HG03060 (cell line): ENCODE results near the gene RABGAP1.
"Not testable (repeated sequence)": the region's sequence is repeated elsewhere in the genome, so short reads cannot be mapped to it uniquely, and the experiment has no call there.

Experiments used
- ATAC-seq: cut with Tn5 transposase; IDR thresholded peaks from one replicate; pipeline ENCODE4 v1.9.1; 2021; ENCODE audit warnings: low read depth, moderate number of reproducible peaks; ENCODE audit not compliant: unreplicated experiment

Gene RABGAP1

DNA sequence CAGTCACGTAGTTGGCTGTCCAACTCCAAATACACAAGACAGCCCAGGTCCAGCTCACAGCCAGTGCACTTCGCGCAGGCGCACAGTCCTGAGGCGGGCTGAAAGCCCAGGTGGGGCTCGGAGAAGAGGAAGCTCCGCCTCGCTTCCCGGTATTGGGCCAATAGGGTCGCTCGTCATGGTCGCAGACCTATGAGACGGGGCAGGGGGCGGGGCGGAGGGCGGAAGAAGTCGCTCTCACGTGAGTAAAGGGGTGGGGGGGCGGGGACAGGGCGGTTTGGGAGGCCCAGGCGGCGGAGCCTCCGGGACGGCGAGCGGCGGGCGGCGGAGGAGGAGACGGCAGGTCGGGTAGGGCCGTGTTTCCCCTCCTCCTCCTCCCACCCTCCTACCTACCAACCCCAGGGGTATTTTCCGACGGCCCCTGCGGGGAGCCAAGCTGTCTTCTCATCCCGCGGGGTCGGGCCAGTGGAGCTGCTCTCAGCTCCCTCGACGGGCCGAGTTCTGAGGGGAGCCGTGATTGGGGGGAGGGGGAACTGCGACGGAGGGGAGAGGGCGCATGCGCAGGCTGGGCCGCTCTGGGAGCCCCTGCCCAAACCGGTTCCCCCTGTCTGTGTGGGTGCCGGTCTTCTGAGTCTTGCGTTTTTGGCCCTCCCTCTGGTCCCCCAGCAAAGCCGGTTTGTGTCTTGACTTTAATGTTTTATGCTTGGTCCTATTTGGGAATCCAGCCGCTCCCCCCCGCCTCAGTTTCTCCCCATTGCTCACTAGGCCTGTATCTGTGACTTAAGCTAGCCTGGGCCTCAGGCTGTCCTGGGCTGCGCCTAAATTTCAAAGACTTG, at the start of gene RABGAP1:
RABGAP1 (plus strand) TSS at position 272 of the 833 bp plus-strand sequence. CDS start 16,040 bp downstream, outside the sequence.
- peak; percentile 96 for ATAC-seq

DNA sequence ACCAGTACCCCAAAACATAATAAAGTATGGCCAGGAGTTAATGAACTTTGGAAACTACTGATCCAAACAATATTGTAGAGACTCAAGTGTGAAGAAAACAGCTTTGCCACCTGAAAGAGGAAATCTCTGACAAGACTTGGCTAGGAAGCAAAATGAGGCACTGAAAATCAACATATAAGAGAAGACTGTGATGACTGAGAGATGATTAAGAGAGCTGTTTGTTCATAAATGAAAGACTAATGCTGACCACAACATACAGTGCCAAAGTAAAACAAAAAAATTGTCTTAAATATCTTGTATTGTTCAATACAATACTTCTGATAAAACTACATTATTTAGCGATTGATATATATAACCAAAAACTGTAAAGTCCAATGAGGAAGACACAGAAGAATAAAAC, 42.9 kb upstream of the RABGAP1 start:
- no peak for ATAC-seq

DNA sequence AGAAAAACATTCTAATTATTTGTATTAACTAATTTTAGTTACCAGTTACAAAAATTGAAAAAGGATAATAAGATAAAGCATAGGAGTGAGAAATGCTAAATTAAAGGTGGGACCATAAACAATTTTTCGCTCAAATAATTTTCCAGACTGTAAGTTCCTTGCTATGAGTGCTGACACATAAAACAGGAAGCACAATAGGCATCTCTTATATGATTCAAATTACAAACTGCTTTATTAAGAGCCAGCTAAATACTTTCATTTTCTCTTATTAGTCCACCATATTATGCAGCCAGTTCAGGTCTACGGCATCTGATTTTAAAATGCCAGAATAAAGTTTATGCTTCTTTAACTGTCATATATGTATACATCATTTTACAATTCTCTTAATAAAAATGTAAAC, 40.0 kb upstream of the RABGAP1 start:
- ATAC-seq = no peak

DNA sequence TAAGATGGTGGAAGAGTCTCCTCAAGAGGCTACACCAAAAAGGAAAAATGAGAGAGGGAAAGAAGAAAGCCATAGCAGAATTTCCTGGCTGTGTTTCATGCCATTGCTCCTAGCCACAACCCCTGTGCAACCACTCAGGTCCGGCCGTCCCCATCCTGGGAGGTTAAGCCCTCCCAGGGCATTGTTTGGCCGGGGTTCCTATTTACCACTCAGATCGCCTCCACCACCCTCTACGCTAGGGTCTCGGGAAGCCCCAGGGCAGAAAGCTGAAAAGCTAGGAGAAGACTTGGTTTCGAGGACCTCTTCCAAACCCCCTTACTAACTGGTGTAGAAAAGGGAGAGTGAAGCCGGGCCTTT, 36.4 kb upstream of the RABGAP1 start:
- ATAC-seq = peak; percentile 1

DNA sequence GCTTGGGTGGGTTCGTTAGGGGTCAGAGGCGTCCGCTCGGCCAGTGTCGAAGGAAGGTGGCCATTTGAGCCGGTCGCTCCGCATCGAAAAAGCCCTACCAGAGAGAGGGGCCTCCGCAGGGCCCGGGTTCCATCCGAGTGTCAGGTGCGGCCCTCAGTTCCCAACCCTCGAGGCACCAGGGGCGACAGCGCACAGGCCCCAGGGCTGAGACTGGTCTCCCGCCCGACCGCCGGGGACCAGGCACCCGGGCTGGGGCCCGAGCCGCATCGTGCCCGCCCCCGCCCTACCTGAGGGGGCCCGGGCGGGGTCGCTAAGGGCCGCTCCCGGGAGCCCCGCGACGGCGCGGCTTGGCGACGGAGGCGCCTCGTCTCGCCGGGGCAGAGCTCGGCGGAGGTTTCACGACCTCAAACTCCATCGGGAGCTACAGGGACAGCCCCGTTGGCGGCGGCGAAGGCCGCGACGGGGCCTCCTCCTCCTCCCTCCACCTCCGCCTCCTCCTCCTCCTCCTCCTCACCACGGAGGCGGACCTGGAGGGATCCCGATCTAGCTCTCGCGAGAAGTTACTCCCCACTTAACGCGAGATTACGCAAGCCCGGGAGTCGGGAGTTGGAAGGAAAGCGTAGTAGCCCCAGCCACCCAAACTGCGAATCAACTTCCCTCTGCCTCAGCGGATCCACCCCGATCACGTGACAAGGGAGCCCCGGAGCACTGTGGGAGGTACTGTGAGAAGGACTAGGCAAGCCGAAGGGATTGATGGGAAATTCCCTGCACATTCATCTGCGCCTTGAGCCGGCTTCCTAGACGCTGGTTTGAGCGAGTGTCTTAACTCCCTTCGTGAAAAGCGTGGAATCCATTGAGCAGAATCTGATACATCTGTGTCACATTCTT, 35.8 kb upstream of the RABGAP1 start, which contains the start of gene RC3H2:
RC3H2 (minus strand) TSS at position 537 of the 888 bp plus-strand sequence. CDS start 7,850 bp downstream, outside the sequence.
- peak; percentile 79 for ATAC-seq

DNA sequence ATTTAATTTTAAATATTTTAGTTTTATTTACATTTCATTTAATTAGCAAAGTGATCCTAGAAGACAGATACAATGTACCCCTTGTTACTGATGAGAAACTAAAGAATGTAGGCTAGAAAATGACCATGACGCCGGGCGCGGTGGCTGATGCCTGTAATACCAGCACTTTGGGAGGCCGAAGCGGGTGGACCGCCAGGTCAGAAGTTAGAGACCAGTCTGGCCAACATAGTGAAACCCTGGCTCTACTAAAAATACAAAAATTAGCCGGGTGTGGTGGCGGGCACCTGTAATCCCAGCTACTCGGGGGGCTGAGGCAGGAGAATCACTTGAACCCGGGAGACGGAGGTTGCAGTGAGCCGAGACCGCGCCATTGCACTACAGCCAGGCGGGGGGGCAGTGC, 34.7 kb upstream of the RABGAP1 start:
- ATAC-seq = not testable (repeated sequence)

DNA sequence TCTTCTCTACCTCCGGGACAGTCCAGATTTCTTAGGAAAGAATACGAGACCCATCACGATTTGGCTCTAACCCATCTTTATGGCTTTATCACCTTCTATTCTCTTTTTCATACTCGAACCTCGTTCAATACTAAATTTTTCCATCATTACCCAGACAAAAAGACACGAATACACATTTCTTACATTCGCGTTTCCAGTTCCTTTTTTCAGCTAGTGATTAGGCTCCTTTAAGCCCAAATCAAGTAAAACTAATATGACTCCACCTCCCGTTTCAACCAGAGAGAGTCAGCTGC, 28.2 kb upstream of the RABGAP1 start:
- ATAC-seq = no peak

DNA sequence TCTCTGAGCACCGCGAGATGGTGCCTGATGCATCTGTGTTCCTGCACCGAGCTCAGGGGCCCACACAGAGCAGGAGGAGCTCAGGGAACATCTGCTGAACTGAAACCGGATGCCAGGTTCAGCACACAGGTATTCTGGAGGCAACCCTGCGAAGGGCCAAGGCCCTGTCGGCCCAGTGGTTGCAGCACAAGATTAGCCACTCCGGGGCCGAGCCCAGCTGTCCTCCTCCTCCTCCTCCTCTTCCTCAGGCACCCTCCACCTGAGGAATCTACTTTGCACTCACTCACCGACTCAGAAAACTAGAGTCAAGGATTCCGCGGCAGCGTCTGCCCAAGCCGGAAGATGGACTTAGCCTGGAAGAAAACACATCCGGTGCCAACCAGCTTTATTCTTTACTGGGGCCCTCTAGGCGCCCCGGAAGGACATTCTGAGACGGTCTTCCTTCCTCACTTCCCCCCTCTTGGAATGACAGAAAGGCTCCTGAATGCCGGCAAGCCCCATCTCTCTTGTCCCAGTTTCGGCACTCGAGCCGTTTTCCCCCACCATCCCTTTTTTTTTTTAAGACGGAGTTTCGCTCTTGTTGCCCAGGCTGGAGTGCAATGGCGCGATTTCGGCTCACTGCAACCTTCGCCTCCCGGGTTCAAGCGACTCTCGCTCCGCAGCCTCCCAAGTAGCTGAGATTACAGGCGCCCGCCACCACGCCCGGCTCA, 27.7 kb upstream of the RABGAP1 start, which contains the start of gene ZBTB6:
ZBTB6 (minus strand) TSS at position 360 of the 710 bp plus-strand sequence. CDS start 1,251 bp downstream, outside the sequence.
- ATAC-seq = peak; percentile 92

DNA sequence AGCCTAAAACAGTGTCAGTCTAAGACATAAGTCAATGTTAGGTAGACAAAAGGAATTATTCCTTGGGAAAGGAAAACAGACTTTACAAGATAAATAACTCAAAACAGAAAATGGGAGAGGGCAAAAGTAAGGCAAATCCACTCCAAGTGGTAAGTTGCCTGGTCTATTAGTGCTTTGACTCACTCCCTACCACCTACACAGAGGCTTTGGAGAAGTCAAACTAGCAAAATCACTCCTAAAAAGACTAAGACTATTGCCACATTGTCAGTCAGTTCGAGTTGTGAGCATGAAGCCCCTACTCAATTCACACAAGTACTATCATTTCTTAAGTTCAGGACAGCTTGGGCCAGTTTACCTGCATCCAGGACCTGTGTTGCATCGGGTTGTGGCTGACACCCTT, 22.5 kb upstream of the RABGAP1 start:
- no peak for ATAC-seq

DNA sequence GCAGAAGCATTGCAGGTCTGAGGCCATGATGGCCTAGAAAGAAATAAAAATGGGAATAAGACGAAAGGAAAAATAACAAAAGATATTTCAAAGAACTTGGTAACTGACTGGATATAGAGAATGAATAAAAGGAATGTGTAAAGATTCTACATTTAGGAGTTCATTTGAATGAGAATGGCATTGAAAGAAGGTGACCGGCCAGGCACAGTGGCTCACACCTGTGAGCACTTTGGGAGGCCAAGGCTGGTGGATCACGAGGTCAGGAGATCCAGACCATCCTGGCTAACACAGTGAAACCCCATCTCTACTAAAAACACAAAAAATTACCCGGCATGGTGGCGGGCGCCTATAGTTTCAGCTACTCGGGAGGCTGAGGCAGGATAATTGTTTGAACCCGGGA, 18.1 kb upstream of the RABGAP1 start:
- no peak for ATAC-seq

DNA sequence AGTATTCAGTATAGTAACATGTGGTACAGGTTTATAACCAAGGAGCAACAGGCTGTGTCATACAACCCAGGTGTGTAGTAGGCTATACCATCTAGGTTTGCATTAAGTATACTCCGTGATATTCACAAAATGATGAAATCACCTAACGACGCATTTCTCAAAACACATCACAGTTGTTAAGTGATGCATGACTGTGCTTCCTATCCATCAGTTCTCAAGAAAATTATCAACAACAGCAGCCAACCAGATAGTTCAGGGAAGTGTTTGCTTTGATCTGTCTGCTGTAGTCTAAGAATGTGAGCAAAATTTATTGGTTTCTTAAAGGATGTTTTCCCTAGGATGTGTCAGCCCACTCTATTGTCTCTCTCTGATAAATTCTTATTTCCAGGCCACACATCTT, 16.9 kb upstream of the RABGAP1 start:
- no peak for ATAC-seq

DNA sequence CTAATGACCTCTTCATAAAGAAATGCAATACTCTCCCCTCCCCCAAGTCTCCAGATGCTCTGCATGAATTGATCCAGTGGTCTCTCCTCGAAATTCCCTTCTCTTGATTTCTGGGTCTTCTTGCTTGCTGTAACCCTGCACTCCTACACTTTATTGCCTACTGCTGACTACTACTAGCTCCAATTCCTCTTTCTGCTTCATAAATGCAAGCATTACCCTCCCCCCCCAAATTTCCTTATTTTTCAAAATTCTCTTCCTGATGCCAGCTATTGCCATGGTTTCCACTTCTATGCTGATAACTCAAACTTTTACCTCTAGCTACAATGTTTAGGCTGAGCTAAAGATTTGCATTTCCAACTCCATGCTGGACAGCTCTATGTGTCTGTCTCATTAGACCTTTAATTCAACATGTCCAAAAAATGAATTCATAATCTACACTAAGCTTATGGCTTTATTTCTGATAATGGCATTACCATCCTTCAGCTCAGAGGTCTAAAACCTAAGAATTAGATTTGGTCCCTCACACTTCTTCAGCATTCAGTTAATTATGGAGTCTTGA, 10.9 kb upstream of the RABGAP1 start:
- ATAC-seq = no peak

DNA sequence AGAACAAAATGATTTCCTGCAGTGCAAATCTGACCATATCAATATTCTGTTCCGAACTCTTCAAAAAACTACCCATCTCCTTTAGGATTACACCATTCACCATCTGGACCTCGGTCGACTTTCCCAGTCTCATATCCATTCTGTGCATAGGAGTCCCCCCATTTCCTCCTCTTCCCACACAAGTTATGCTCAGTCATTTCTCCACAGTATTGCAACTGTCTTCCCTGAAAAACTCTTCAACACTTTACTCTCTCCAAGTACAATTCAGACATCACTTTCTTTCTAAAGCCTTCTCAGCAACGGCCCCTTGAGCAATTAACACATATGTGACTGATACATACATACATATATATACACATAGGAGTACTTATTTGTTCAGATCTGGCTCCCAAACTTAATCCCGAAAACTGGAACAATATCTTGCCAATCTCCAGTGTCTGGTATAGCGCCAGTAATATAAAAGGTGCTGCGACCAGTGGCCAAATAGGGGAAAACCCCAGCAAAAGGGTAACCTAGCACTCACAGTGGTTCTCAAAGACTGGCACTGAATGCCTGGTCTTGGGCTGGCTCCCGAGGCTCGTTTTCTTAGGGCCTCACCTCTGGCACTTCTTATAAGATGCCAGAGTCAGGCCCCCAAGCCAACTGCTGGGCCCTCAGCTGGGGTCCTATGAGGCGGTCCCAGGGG, 10.1 kb upstream of the RABGAP1 start:
- no peak for ATAC-seq

DNA sequence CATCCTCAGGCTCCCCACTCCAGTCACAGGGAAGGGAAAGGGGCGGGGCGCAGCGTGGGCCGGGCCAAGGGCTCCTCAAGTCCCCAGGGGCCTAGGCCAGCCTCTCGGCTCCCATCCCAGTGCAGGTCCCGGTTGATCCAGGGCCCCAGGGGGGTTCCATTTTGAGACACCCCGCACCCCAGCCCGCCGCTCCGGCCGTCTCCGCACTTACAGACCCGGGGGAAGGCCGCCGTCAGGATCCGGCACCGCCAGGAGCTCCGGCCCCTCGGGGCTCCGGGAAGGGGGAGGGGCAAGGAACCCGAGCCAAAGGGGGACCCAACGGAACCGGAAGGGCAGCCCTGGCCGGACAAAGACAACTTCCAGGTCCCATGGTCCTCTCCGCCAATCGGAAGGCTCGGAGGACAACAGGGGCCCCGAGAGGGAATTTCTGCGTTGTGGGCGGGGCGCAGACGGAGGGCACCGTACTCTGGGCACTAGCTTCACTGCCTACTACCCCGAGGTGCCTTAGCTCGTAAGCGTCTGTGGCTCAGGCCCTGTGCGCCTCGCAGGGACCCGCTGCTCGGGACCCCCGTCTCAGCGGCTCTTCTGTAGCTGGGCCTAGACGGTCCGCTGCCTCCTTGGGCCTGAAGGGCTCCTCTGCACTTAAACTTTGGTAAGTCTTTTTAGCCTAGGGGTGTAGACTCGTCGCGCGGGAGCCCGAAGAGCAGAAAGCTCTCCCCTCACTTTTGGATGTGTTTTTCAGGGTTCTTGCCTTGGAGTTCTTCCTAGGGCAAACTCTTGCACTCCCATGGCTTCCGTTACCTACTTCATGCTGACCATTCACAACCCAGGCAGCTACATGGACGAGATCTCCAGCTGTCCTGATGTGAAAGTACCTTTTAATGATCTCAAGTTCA, 9.3 kb upstream of the RABGAP1 start, which contains the start of gene ZBTB26:
ZBTB26 (minus strand) TSS at position 287 of the 896 bp plus-strand sequence. CDS start 11,578 bp downstream, outside the sequence.
- peak; percentile 91 for ATAC-seq

DNA sequence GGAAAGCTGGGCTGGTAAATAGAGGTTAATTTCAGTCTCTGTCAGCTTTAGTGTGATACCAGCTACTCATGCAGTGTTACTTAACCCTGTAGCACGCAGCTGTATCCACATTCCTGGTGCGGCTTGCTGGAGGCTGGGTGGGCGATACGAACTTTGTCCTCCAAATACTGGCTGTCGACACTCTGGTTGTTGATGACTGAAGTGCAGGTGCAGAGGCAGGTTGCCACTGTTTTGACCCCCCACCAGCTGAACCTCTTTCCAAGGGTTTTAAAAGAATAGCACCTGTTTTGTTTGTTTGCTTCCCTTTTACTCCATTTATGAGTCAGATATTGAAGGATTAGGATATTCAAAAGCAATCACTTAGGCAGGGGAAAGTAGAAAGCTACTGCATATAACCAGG, 4.4 kb upstream of the RABGAP1 start:
- ATAC-seq = no peak

DNA sequence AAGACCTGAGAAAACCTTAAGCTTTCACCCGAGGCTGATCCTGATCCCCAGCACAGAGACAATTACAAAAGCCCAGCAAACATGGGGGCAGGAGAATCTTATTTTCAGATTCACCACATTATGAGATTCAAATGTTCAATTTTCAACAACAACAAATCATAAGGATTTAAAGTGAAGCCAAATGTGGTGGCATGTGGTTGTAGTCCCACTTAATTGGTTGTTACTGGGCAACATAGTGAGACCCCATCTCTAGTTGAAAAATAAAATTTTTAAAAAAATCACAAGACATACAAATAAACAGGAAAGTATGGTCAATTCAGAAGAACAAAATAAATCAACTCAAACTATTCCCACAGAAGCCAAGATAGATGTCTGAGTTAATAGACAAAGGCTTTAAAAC, 3.9 kb upstream of the RABGAP1 start:
- ATAC-seq = no peak

DNA sequence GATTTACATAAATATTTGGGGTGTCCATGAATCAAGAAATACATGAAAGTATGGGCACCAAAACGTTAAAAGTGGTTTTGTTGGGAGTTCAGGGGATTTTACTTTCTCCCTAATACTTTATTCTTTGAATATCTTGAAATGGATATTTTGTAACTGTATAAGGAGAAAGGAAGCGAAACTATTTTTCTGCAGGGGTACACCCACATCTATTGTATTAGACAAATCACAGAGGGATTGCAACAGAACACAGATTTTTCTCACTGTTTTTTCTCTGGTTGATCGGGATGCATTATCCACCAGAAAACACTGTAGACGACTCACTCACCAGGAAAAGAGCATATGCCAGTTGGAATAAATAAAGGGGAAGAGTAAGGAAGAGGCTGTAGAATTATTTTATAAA, 1.2 kb upstream of the RABGAP1 start:
- no peak for ATAC-seq

DNA sequence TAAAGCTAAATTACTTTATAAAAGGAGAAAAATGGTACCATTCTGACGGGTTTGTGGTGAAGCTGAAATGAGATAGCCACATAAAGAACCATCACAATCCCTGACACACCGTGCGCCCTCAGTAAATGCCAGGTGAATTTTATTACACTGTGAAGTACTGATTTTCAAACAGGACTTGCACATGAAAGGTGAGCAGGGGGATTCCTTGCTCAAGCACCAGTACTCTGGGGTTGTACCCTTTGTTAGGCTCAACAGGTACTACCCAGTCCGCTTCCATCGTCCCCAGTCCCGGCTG, 419 bp upstream of the RABGAP1 start:
- no peak for ATAC-seq

DNA sequence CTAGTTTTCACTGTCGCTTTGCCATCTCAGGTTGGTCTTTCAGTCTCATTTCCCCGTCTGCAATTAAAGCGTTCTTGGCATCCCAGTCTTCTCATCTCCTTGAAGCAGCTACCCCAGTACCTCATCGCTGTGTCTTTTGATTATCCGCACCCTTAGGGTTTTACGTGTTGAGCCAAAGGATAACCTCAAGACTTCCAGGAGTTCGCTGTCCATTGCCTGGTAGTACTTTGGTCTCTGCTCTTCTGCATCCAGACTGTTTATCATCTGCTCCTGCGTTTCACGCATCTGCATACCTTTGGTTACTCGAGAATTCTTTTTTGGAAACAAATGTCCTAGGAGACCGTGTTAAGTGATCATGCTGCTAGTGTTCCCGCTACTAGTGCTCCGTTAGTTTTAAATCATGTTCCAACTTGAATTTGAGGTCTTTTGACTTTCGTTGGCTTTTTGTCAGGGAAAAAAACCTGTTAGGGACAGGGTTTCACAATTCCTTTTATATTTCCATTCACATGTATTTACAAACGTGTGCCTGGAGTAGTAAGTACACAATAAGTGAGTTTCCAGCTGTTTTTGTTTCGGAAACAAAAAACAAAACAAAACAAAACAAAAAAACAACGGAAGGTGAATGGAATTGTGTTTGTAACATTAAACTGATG, 888 bp downstream of the RABGAP1 start:
- no peak for ATAC-seq
